ENCODE data around the gene APBA2.

Gene APBA2

GRCh38 chr15:28915041-28915810 lies 29.5 kb downstream of the APBA2 start:
- no peak for DNase-seq (ENCODE audit: low spot score)

- DNase-seq (ENCODE audit: low spot score), result no peak
Observed at GRCh38 chr15:28915935-28916334, 30.2 kb downstream of the APBA2 start.

GRCh38 chr15:28917791-28918140 lies 32.0 kb downstream of the APBA2 start:
- DNase-seq (ENCODE audit: low spot score), result no peak

- DNase-seq (ENCODE audit: low spot score), result no peak
Observed at GRCh38 chr15:28918141-28918983, 32.6 kb downstream of the APBA2 start.

- DNase-seq (ENCODE audit: low spot score), result no peak
Observed at GRCh38 chr15:28919201-28919635, 33.4 kb downstream of the APBA2 start.

GRCh38 chr15:28919679-28920655 lies 34.2 kb downstream of the APBA2 start:
- no peak for DNase-seq (ENCODE audit: low spot score)

GRCh38 chr15:28920781-28921331 lies 35.1 kb downstream of the APBA2 start:
- no peak for DNase-seq (ENCODE audit: low spot score)

- no peak for DNase-seq (ENCODE audit: low spot score)
Observed at GRCh38 chr15:28921336-28921735, 35.6 kb downstream of the APBA2 start.

- DNase-seq (ENCODE audit: low spot score), result no peak
Observed at GRCh38 chr15:28921919-28922706, 36.3 kb downstream of the APBA2 start.

GRCh38 chr15:28922707-28923012 lies 36.9 kb downstream of the APBA2 start:
- DNase-seq (ENCODE audit: low spot score), result no peak

GRCh38 chr15:28923726-28924280 lies 38.0 kb downstream of the APBA2 start:
- no peak for DNase-seq (ENCODE audit: low spot score)

- DNase-seq (ENCODE audit: low spot score), result no peak
Observed at GRCh38 chr15:28927043-28927442, 41.3 kb downstream of the APBA2 start.

- DNase-seq (ENCODE audit: low spot score), result no peak
Observed at GRCh38 chr15:28929200-28929599, 43.4 kb downstream of the APBA2 start.

- DNase-seq (ENCODE audit: low spot score), result no peak
Observed at GRCh38 chr15:28930011-28930410, 44.2 kb downstream of the APBA2 start.

GRCh38 chr15:28930476-28931291 lies 44.9 kb downstream of the APBA2 start:
- DNase-seq (ENCODE audit: low spot score), result no peak

- no peak for DNase-seq (ENCODE audit: low spot score)
Observed at GRCh38 chr15:28931828-28932227, 46.1 kb downstream of the APBA2 start.

- no peak for DNase-seq (ENCODE audit: low spot score)
Observed at GRCh38 chr15:28932361-28932760, 46.6 kb downstream of the APBA2 start.

GRCh38 chr15:28933710-28934445 lies 48.1 kb downstream of the APBA2 start:
- no peak for DNase-seq (ENCODE audit: low spot score)

- DNase-seq (ENCODE audit: low spot score), result no peak
Observed at GRCh38 chr15:28934645-28935044, 48.9 kb downstream of the APBA2 start.
